Erythroblast (primary cell): ENCODE measurements around the gene NUDT16L1.

Source experiments
- DNase-seq, 2 experiments: peaks; one replicate each; lab custom pipeline; 2025; lab: John Stamatoyannopoulos, UW
- GATA1 ChIP-seq: IDR thresholded peaks from 2 replicates; pipeline ENCODE4 v1.6.1; 2011; ENCODE audit warnings: low read depth, mild to moderate bottlenecking, control low read depth, low read length, moderate library complexity
- POLR2A ChIP-seq: IDR thresholded peaks from 2 replicates; pipeline ENCODE4 v1.6.1; 2011; ENCODE audit warnings: mild to moderate bottlenecking, low read length

NUDT16L1 gene

GRCh38 chr16:4699046-4699556 lies 5.7 kb downstream of the NUDT16L1 start:
- TF ChIP-seq POLR2A (no peak), GATA1 (no peak)

GRCh38 chr16:4700380-4700996 lies 7.1 kb downstream of the NUDT16L1 start:
- DNase-seq, result no peak
- TF ChIP-seq POLR2A (no peak), GATA1 (no peak)

More at GRCh38 chr16:4699046-4699556, 5.7 kb downstream of the NUDT16L1 start:
- DNase-seq, result no peak

DNA sequence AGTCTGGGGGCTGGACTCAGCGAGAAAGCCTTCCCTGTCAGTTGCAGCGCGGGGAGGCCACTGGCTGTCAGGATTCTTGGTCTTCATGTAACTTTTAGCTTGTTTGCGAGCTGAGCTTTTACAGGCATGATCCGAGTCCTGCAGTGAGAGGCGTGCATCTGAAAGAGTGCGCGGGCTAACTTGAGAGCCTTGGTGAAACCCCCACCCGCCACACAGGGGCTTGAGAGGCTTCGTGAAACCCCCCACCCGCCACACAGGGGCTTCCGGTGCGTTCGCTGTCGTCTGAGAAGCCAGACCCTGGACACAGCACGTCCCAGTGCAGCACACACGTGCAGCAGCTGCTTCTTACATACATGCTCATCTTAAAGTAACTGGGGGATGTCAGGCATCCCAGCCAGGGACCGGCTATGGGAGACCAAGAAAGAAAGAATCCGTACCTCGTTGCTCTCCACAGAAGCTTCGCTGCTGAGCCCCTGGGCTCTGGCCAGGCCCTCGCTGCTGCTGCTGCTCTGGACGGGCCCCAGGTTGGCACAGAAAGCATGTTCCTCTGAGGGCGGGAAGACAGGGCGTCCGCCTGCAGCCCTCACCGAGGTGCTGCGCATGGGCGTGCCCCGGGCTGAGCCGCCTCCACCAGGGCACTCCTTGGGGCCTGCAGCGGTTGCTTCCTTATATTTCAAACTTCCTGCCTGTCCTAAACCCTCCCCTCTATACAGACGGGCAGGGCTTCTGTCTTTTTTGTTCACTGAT lies 7.8 kb downstream of the NUDT16L1 start:
- DNase-seq, result no peak
- no peak for TF ChIP-seq GATA1
- TF ChIP-seq POLR2A, result no peak

DNA sequence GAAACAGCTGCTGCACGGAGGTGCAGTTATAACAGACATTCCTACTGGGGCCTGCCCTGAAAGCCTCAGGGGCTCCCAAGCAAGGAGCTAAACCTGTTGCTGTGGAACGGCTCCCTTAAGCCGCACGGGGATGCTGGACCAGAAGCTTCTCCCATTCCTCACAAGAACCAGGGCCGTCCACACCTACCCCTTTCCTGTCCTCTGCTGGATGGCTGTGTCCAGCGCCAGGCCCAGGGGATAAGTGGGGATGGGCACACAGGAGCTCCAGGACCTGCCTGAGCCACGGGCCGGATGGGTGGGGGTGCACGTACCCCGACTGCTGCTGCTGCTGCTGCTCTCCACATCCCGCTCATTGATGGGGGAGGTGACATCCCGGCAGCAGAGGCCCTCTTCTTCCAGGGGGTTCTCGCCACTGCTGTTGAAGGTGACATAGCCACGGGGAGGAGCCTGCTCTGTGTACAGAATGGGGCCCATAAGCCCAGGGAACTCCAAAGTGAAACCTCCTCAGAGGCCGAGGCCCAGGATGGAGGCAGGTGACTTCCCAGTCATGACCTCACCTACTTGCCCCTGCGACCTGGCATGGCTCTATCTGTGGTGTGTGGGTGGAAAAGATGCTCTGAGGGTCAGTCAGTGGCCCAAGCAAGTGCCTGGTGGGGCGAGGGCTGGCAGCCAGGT lies 8.6 kb downstream of the NUDT16L1 start:
- no peak for TF ChIP-seq GATA1
- TF ChIP-seq POLR2A, result no peak
- DNase-seq, result no peak

DNA sequence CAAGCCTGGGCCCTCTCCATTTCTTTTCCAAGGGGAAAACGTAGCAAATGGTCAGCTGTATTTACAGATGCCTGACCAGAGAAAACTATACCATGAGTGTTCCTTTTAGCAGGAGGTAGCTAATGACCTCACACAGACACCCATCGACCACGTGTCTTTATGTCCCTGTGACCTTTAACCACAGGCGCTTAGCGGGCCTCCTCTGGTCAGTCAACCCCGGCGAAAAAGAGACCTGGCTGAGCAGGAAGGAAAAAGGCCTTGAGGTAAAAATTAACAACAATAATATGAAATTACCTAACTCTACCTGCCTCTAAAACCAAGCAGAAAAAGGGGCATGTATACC lies 9.1 kb downstream of the NUDT16L1 start:
- TF ChIP-seq POLR2A, result no peak
- TF ChIP-seq GATA1, result no peak
- no peak for DNase-seq

DNA sequence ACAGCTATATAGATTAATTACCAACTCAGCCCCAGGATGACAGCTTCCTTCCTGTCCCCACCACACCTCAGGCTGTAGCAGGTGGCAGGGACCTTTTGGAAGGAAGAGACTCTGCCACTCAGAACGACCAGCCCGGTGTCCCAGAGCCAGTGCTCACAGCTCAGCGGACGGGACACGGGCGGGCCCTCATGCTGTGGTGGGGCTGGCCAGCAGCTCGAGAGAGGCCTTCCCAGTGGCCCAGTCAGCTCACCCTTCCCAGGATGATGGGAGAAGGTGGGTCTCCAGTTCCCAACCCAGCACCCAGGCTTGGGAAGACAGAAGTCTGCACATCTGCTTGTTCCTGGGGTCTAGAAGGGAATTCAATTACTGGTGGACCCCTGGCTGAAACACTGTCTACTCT lies 10.5 kb downstream of the NUDT16L1 start:
- TF ChIP-seq GATA1, result no peak
- DNase-seq, result no peak

- TF ChIP-seq POLR2A (no peak), GATA1 (no peak)
- no peak for DNase-seq
Observed at GRCh38 chr16:4704491-4704890, 11.1 kb downstream of the NUDT16L1 start.

- DNase-seq, result no peak
- TF ChIP-seq POLR2A, result no peak
- TF ChIP-seq GATA1, result no peak
Observed at GRCh38 chr16:4704913-4705312, 11.6 kb downstream of the NUDT16L1 start.

GRCh38 chr16:4706871-4707270 lies 13.5 kb downstream of the NUDT16L1 start:
- TF ChIP-seq GATA1, result no peak
- no peak for TF ChIP-seq POLR2A

GRCh38 chr16:4709481-4709880 lies 16.1 kb downstream of the NUDT16L1 start:
- DNase-seq, result no peak
- no peak for TF ChIP-seq POLR2A
- no peak for TF ChIP-seq GATA1

More at GRCh38 chr16:4706871-4707270, 13.5 kb downstream of the NUDT16L1 start:
- no peak for DNase-seq

GRCh38 chr16:4713663-4714501 lies 20.5 kb downstream of the NUDT16L1 start:
- TF ChIP-seq POLR2A (no peak), GATA1 (no peak)
- no peak for DNase-seq

- no peak for TF ChIP-seq GATA1
- TF ChIP-seq POLR2A, result no peak
- no peak for DNase-seq
Observed at GRCh38 chr16:4714996-4715395, 21.6 kb downstream of the NUDT16L1 start.

DNA sequence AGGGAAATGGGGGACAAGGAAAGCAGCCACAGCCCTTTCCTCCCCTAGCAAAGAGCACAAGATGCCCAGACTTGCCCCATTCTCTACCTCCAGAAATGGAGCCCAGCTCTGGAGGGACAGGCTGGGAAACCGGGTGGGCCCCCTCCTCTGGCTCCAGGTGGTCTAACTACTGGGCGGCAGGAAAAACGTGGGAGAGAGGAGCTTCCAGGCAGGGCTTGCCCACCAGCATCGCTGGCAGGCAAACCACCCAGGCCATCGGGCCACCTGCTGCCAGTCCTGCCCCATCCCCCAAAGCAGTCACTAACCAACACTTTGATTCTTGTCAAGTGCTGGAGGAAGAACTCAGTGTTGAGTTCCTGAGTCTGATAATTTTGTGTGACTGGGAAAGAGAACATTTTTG lies 25.1 kb downstream of the NUDT16L1 start:
- no peak for DNase-seq
- no peak for TF ChIP-seq GATA1
- TF ChIP-seq POLR2A, result no peak

GRCh38 chr16:4723071-4723767 lies 29.9 kb downstream of the NUDT16L1 start:
- TF ChIP-seq GATA1 (no peak), POLR2A (no peak)
- DNase-seq, result no peak
